IMR-90 (cell line): ENCODE measurements around the gene TPGS1. TPM values are rescaled to one million over a fixed set of nuclear protein-coding genes. Genes with fewer than 3 reads are reported as not detected.

Experiments used
- ATAC-seq: fragments of 200-7000 bp; cut with Tn5 transposase; 2 replicates; pipeline ENCODE4 v1.9.1; 2020; ENCODE audit warnings: low read depth, mild to moderate bottlenecking, moderate library complexity
- BruUV-seq: library from RNA; stranded (reverse); fragments of 400-500 nt; replicated peaks from 2 replicates; lab custom pipeline; 2021; lab: Mats Ljungman, UMichigan
- CTCF ChIA-PET: fragments of 300-600 bp; formaldehyde crosslinking; extraction: SDS; loops from one replicate; lab custom pipeline; 2021; ENCODE audit warnings: antibody characterized with exemption; lab: Yijun Ruan, JAX
- POLR2A ChIA-PET: fragments of 300-600 bp; sonication (Branson Sonifier 250); formaldehyde crosslinking; loops from one replicate; lab custom pipeline; 2022; ENCODE audit warnings: antibody characterized with exemption; ENCODE audit not compliant: unreplicated experiment; lab: Charles Lee
- DNase-seq: peaks from one replicate; pipeline ENCODE4 v3.0.0; 2013
- H2AFZ ChIP-seq: replicated peaks from 2 replicates; pipeline ENCODE3; 2013; ENCODE audit warnings: low read length, mild to moderate bottlenecking; ENCODE audit not compliant: poor library complexity
- H2AK5ac ChIP-seq: 2 replicates; pipeline ENCODE4 v1.6.1; 2013; ENCODE audit warnings: low read depth, low read length, inconsistent platforms
- H2AK9ac ChIP-seq: replicated peaks from 2 replicates; pipeline ENCODE3; 2013; ENCODE audit warnings: mild to moderate bottlenecking, low read depth, low read length, moderate library complexity; ENCODE audit not compliant: poor library complexity
- H2BK120ac ChIP-seq: 2 replicates; pipeline ENCODE4 v1.6.1; 2013; ENCODE audit warnings: low read depth, low read length, inconsistent platforms
- H2BK15ac ChIP-seq: 3 replicates; pipeline ENCODE4 v1.6.1; 2013; ENCODE audit warnings: low read depth, low read length, inconsistent platforms
- H2BK20ac ChIP-seq: 2 replicates; pipeline ENCODE4 v1.6.1; 2013; ENCODE audit warnings: low read depth, mild to moderate bottlenecking, inconsistent platforms, low read length, moderate library complexity
- H2BK5ac ChIP-seq: 2 replicates; pipeline ENCODE4 v1.6.1; 2013; ENCODE audit warnings: mild to moderate bottlenecking, low read depth, low read length, inconsistent platforms; ENCODE audit not compliant: poor library complexity, severe bottlenecking
- H3K14ac ChIP-seq: replicated peaks from 2 replicates; pipeline ENCODE4 v1.6.1; 2013; ENCODE audit warnings: low read depth, low read length, inconsistent platforms
- H3K18ac ChIP-seq: 2 replicates; pipeline ENCODE4 v1.6.1; 2013; ENCODE audit warnings: low read depth, low read length, control low read depth
- H3K23ac ChIP-seq: 2 replicates; pipeline ENCODE4 v1.6.1; 2013; ENCODE audit warnings: low read depth, low read length, inconsistent platforms
- H3K27ac ChIP-seq: 2 replicates; pipeline ENCODE4 v1.5.1; 2013; ENCODE audit warnings: mild to moderate bottlenecking, control low read depth, low read length; ENCODE audit not compliant: insufficient read depth
- H3K27me3 ChIP-seq: 2 replicates; pipeline ENCODE4 v1.6.1; 2013; ENCODE audit warnings: low read length; ENCODE audit not compliant: control insufficient read depth, insufficient read depth
- H3K36me3 ChIP-seq: 2 replicates; pipeline ENCODE4 v1.6.1; 2013; ENCODE audit warnings: low read length, mixed read lengths; ENCODE audit not compliant: control insufficient read depth, insufficient read depth
- H3K4ac ChIP-seq: 2 replicates; pipeline ENCODE4 v1.6.1; 2013; ENCODE audit warnings: low read depth, low read length, inconsistent platforms
- H3K4me1 ChIP-seq: 2 replicates; pipeline ENCODE4 v1.6.1; 2013; ENCODE audit warnings: low read length, mixed read lengths; ENCODE audit not compliant: control insufficient read depth, insufficient read depth
- H3K4me2 ChIP-seq: 2 replicates; pipeline ENCODE4 v1.6.1; 2013; ENCODE audit warnings: low read depth, mild to moderate bottlenecking, control low read depth, low read length, moderate library complexity
- H3K4me3 ChIP-seq: 2 replicates; pipeline ENCODE4 v1.5.1; 2013; ENCODE audit warnings: low read depth, mild to moderate bottlenecking, control low read depth, low read length, moderate library complexity; ENCODE audit not compliant: insufficient read depth
- H3K56ac ChIP-seq: 2 replicates; pipeline ENCODE4 v1.6.1; 2013; ENCODE audit warnings: low read length, inconsistent platforms; ENCODE audit not compliant: insufficient read depth; ENCODE audit errors: extremely low read depth
- H3K79me1 ChIP-seq, 2 experiments: 2 replicates each; pipeline ENCODE4 v1.6.1; 2013; ENCODE audit warnings: low read length in 2 of 2, inconsistent platforms in 1 of 2, low read depth in 1 of 2
- H3K9ac ChIP-seq: 2 replicates; pipeline ENCODE4 v1.6.1; 2013; ENCODE audit warnings: low read depth, low read length, control low read depth
- H3K9me1 ChIP-seq: 2 replicates; pipeline ENCODE4 v1.6.1; 2013; ENCODE audit warnings: low read length, inconsistent platforms; ENCODE audit not compliant: insufficient read depth
- H3K9me3 ChIP-seq: 2 replicates; pipeline ENCODE4 v1.6.1; 2013; ENCODE audit warnings: low read length; ENCODE audit not compliant: control insufficient read depth, insufficient read depth
- H4K20me1 ChIP-seq: 2 replicates; pipeline ENCODE4 v1.6.1; 2013; ENCODE audit warnings: low read length, inconsistent platforms; ENCODE audit not compliant: insufficient read depth
- H4K5ac ChIP-seq: 2 replicates; pipeline ENCODE4 v1.6.1; 2013; ENCODE audit warnings: mild to moderate bottlenecking, low read depth, low read length, control low read depth
- H4K8ac ChIP-seq, 2 experiments: 2 replicates each; pipeline ENCODE4 v1.6.1; 2013; ENCODE audit warnings: low read depth in 2 of 2, low read length in 2 of 2, control low read depth in 1 of 2, inconsistent platforms in 1 of 2
- H4K91ac ChIP-seq: 2 replicates; pipeline ENCODE4 v1.6.1; 2013; ENCODE audit warnings: low read depth, low read length, inconsistent platforms; ENCODE audit not compliant: insufficient read depth
- CHD1 ChIP-seq: IDR thresholded peaks from 2 replicates; pipeline ENCODE4 v1.6.1; 2012; ENCODE audit warnings: low read depth, low read length, improper control_type of control experiment
- MAFK ChIP-seq: IDR thresholded peaks from 2 replicates; pipeline ENCODE4 v1.6.1; 2012; ENCODE audit warnings: low read depth, low read length, improper control_type of control experiment
- MAZ ChIP-seq: IDR thresholded peaks from 2 replicates; pipeline ENCODE4 v1.6.1; 2012; ENCODE audit warnings: low read depth, mild to moderate bottlenecking, low read length, improper control_type of control experiment, moderate library complexity, borderline replicate concordance
- MXI1 ChIP-seq: IDR thresholded peaks from 2 replicates; pipeline ENCODE4 v1.6.1; 2012; ENCODE audit warnings: low read depth, mild to moderate bottlenecking, low read length, moderate library complexity, borderline replicate concordance
- POLR2A ChIP-seq: IDR thresholded peaks from 2 replicates; pipeline ENCODE4 v1.6.1; 2012; ENCODE audit warnings: mild to moderate bottlenecking, low read depth, low read length
- RAD21 ChIP-seq: IDR thresholded peaks from 2 replicates; pipeline ENCODE4 v1.6.1; 2012; ENCODE audit warnings: low read length, improper control_type of control experiment
- RCOR1 ChIP-seq: IDR thresholded peaks from 2 replicates; pipeline ENCODE4 v1.6.1; 2012; ENCODE audit warnings: mild to moderate bottlenecking, low read length, improper control_type of control experiment; ENCODE audit not compliant: insufficient replicate concordance
- SMC3 ChIP-seq: fragments of 150-350 bp; IDR thresholded peaks from 2 replicates; pipeline ENCODE4 v1.6.1; 2016; ENCODE audit warnings: low read depth, mild to moderate bottlenecking, antibody characterized with exemption, low read length, moderate library complexity
- WGBS, 2 experiments: methylation state at CpG; one replicate each; pipeline versions ENCODE4 v1.1.5 to v1.1.7; 2013; ENCODE audit warnings: missing lambda C conversion rate in 2 of 2; ENCODE audit not compliant: insufficient read length in 1 of 2; ENCODE audit errors: extremely low coverage in 2 of 2; 5-methylcytosine and 5-hydroxymethylcytosine counted together
- dilution Hi-C: fragments of 300-500 bp; cut with HindIII; formaldehyde crosslinking; loops from one replicate; pipeline ENCODE4 v1.14.3; 2018; ENCODE audit warnings: low sequenced_read_pairs; ENCODE audit not compliant: unreplicated experiment
- in situ Hi-C: fragments of 300-500 bp; cut with MboI; formaldehyde crosslinking; loops from 3 replicates; pipeline ENCODE4 v1.14.3; 2019; ENCODE audit warnings: low sequenced_read_pairs, inconsistent platforms, mixed read lengths
- intact Hi-C: fragments of 100-400 bp; cut with micrococcal nuclease; formaldehyde crosslinking; loops from 2 replicates; pipeline ENCODE4 v1.10.0; 2022
- polyA plus RNA-seq, 3 experiments: library from polyadenylated mRNA; depleted of rRNA; stranded (reverse); fragments of >200 nt; gene quantifications; 2 replicates each; pipeline ENCODE4 v1.2.3, GENCODE V29; 2012; ENCODE audit warnings: low replicate concordance in 1 of 3
- total RNA-seq: library from RNA; depleted of rRNA; stranded (reverse); fragments of >200 nt; gene quantifications from 2 replicates; pipeline ENCODE4 v1.2.3, GENCODE V29; 2012
- TF ChIP-seq, protein P1 (sequence below): conservative IDR thresholded peaks from 2 replicates; pipeline ENCODE4 v1.5.1; 2012; ENCODE audit warnings: mild to moderate bottlenecking, low read depth, low read length, improper control_type of control experiment

The TPGS1 gene
- total and polyA plus RNA-seq, 2 of the 4 experiments (the other 2 are of a cell fraction): 2.7 to 6.3 TPM

GRCh38 chr19:493391-494170, 13.7 kb upstream of the TPGS1 start:
- Histone ChIP-seq H4K20me1 (no peaks in the 10 kb centered on the region), H3K9ac (no peak overlapping the region), H2BK5ac (no peak overlapping the region), H3K4me3 (no peak overlapping the region), H2AK5ac (no peak overlapping the region), H2BK20ac (no peak overlapping the region), H3K9me1 (peaks cover 4% of the 10 kb centered on the region; the same call in 1 of the 2 replicates), H3K4me2 (no peak overlapping the region), H3K23ac (no peak overlapping the region), H3K4me1 (peaks cover 4% of the 10 kb centered on the region; the same call in 1 of the 2 replicates), H3K9me3 (no peaks in the 10 kb centered on the region), H2AK9ac (no peak overlapping the region), H2BK120ac (no peak overlapping the region), H4K5ac (no peak overlapping the region), H2AFZ (no peak overlapping the region), H2BK15ac (no peak overlapping the region), H4K91ac (no peak overlapping the region), H3K27ac (no peak overlapping the region), H3K79me1 (peaks cover 0 to 7% of the 10 kb centered on the region in 2 experiments; a peak in 1 of 4 replicates), H3K56ac (no peak overlapping the region), H4K8ac (no peak overlapping the region), H3K27me3 (peaks cover 18% of the 10 kb centered on the region), H3K36me3 (no peaks in the 10 kb centered on the region), H3K18ac (no peak overlapping the region), H3K14ac (no peak overlapping the region), H3K4ac (no peak overlapping the region)
- TF ChIP-seq CHD1 (no peak), SMC3 (no peak), RAD21 (no peak), MAZ (no peak), POLR2A (no peak), MAFK (no peak), MXI1 (no peak), RCOR1 (no peak)
- TF ChIP-seq, protein P1, sequence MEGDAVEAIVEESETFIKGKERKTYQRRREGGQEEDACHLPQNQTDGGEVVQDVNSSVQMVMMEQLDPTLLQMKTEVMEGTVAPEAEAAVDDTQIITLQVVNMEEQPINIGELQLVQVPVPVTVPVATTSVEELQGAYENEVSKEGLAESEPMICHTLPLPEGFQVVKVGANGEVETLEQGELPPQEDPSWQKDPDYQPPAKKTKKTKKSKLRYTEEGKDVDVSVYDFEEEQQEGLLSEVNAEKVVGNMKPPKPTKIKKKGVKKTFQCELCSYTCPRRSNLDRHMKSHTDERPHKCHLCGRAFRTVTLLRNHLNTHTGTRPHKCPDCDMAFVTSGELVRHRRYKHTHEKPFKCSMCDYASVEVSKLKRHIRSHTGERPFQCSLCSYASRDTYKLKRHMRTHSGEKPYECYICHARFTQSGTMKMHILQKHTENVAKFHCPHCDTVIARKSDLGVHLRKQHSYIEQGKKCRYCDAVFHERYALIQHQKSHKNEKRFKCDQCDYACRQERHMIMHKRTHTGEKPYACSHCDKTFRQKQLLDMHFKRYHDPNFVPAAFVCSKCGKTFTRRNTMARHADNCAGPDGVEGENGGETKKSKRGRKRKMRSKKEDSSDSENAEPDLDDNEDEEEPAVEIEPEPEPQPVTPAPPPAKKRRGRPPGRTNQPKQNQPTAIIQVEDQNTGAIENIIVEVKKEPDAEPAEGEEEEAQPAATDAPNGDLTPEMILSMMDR: no peak
- ChIA-PET POLR2A (no interaction called here), CTCF (no interaction called here)
- no peak for DNase-seq
- WGBS, 2 experiments: 84% methylated on average over 10 of the region's 23 CpGs; no CpG with 5 or more reads in 1 of the 2 experiments
- dilution Hi-C loops (no loop called here), intact Hi-C loops (no loop called here), in situ Hi-C loops (no loop called here)
- no TSS peak for BruUV-seq
- ATAC-seq: no peak
